H9 (cell line): ENCODE data around the gene GTF2E1. TPM values are rescaled to one million over a fixed set of nuclear protein-coding genes. Genes with fewer than 3 reads are reported as not detected.
A peak's percentile ranks its signal among the peaks of the same experiment; 100 is the strongest.

ENCODE experiments used
- DNase-seq: peaks from one replicate; pipeline ENCODE4 v3.0.0-alpha.2; 2017
- H2AFZ ChIP-seq: one replicate; pipeline ENCODE4 v1.6.1; 2013; ENCODE audit warnings: mild to moderate bottlenecking, low read length, control low read depth, moderate library complexity
- H2AK5ac ChIP-seq: 2 replicates; pipeline ENCODE4 v1.6.1; 2013; ENCODE audit warnings: low read length, control low read depth, mixed read lengths; ENCODE audit not compliant: insufficient read length
- H2BK120ac ChIP-seq: one replicate; pipeline ENCODE4 v1.6.1; 2013; ENCODE audit warnings: low read depth, mild to moderate bottlenecking, low read length, control low read depth, inconsistent platforms; ENCODE audit not compliant: poor library complexity, severe bottlenecking
- H2BK12ac ChIP-seq: 2 replicates; pipeline ENCODE4 v1.6.1; 2013; ENCODE audit warnings: low read length, control low read depth, mixed read lengths, low read depth; ENCODE audit not compliant: insufficient read length
- H2BK15ac ChIP-seq: 2 replicates; pipeline ENCODE4 v1.6.1; 2013; ENCODE audit warnings: low read depth, low read length, control low read depth
- H2BK20ac ChIP-seq: one replicate; pipeline ENCODE4 v1.6.1; 2013; ENCODE audit warnings: low read depth, mild to moderate bottlenecking, low read length, control low read depth, inconsistent platforms; ENCODE audit not compliant: poor library complexity, severe bottlenecking
- H2BK5ac ChIP-seq: 2 replicates; pipeline ENCODE4 v1.6.1; 2013; ENCODE audit warnings: low read length, control low read depth, mixed read lengths; ENCODE audit not compliant: insufficient read length
- H3K14ac ChIP-seq: 2 replicates; pipeline ENCODE4 v1.6.1; 2013; ENCODE audit warnings: low read length, control low read depth; ENCODE audit not compliant: insufficient read depth
- H3K18ac ChIP-seq: 2 replicates; pipeline ENCODE4 v1.6.1; 2013; ENCODE audit warnings: low read depth, mild to moderate bottlenecking, mixed read lengths, low read length, control low read depth; ENCODE audit not compliant: insufficient read length
- H3K23ac ChIP-seq: 2 replicates; pipeline ENCODE4 v1.6.1; 2013; ENCODE audit warnings: low read length, control low read depth, mixed read lengths, low read depth; ENCODE audit not compliant: insufficient read length
- H3K23me2 ChIP-seq: 2 replicates; pipeline ENCODE4 v1.6.1; 2013; ENCODE audit warnings: low read depth, mild to moderate bottlenecking, mixed read lengths, low read length, control low read depth; ENCODE audit not compliant: insufficient read length, poor library complexity, severe bottlenecking
- H3K27ac ChIP-seq: 2 replicates; pipeline ENCODE4 v1.5.1; 2013; ENCODE audit warnings: low read length, control low read depth, mixed read lengths, low read depth; ENCODE audit not compliant: insufficient read length
- H3K27me3 ChIP-seq: 2 replicates; pipeline ENCODE4 v1.6.1; 2013; ENCODE audit warnings: low read length, control low read depth, inconsistent platforms; ENCODE audit not compliant: insufficient read depth
- H3K4ac ChIP-seq: 2 replicates; pipeline ENCODE4 v1.6.1; 2013; ENCODE audit warnings: low read depth, mild to moderate bottlenecking, control low read depth, inconsistent platforms, low read length, moderate library complexity
- H3K4me1 ChIP-seq: 2 replicates; pipeline ENCODE4 v1.6.1; 2013; ENCODE audit warnings: low read length, control low read depth, inconsistent platforms; ENCODE audit not compliant: insufficient read depth
- H3K4me2 ChIP-seq: 2 replicates; pipeline ENCODE4 v1.6.1; 2013; ENCODE audit warnings: low read length, control low read depth, mixed read lengths; ENCODE audit not compliant: insufficient read length, insufficient read depth
- H3K56ac ChIP-seq: 2 replicates; pipeline ENCODE4 v1.6.1; 2013; ENCODE audit warnings: low read depth, mild to moderate bottlenecking, mixed read lengths, low read length, control low read depth; ENCODE audit not compliant: insufficient read length
- H3K79me1 ChIP-seq: 2 replicates; pipeline ENCODE4 v1.6.1; 2013; ENCODE audit warnings: low read depth, mild to moderate bottlenecking, moderate library complexity, low read length, control low read depth, inconsistent platforms; ENCODE audit not compliant: insufficient read depth, poor library complexity, severe bottlenecking
- H3K79me2 ChIP-seq: 2 replicates; pipeline ENCODE4 v1.6.1; 2013; ENCODE audit warnings: low read length, control low read depth, inconsistent platforms; ENCODE audit not compliant: insufficient read depth
- H3K9ac ChIP-seq: 2 replicates; pipeline ENCODE4 v1.6.1; 2013; ENCODE audit warnings: low read length, control low read depth, mixed read lengths; ENCODE audit not compliant: insufficient read length; ENCODE audit errors: extremely low read depth
- H3K9me3 ChIP-seq: one replicate; pipeline ENCODE4 v1.6.1; 2013; ENCODE audit warnings: low read depth, low read length, inconsistent platforms; ENCODE audit not compliant: control insufficient read depth
- H3T11ph ChIP-seq: one replicate; pipeline ENCODE4 v1.6.1; 2013; ENCODE audit warnings: mild to moderate bottlenecking, low read length, control low read depth, inconsistent platforms
- H4K20me1 ChIP-seq: one replicate; pipeline ENCODE4 v1.6.1; 2013; ENCODE audit not compliant: control insufficient read depth, insufficient read length, insufficient read depth
- H4K5ac ChIP-seq: 2 replicates; pipeline ENCODE4 v1.6.1; 2013; ENCODE audit warnings: low read depth, mild to moderate bottlenecking, mixed read lengths, low read length, control low read depth; ENCODE audit not compliant: insufficient read length
- H4K8ac ChIP-seq: replicated peaks from 2 replicates; pipeline ENCODE4 v1.6.1; 2013; ENCODE audit warnings: low read length, control low read depth, mixed read lengths, low read depth; ENCODE audit not compliant: insufficient read length
- H4K91ac ChIP-seq: 2 replicates; pipeline ENCODE4 v1.6.1; 2013; ENCODE audit warnings: low read depth, mild to moderate bottlenecking, moderate library complexity, mixed read lengths, low read length, control low read depth; ENCODE audit not compliant: insufficient read length
- H3K27ac Mint-ChIP-seq, 3 experiments: 2 replicates in 2 of 3; 3 replicates in 1 of 3; pipeline ENCODE4 v1.8.0; 2020 to 2021; ENCODE audit warnings: mixed read lengths in 3 of 3, mild to moderate bottlenecking in 1 of 3, moderate library complexity in 1 of 3
- H3K27me3 Mint-ChIP-seq: 2 replicates; pipeline ENCODE4 v1.8.0; 2021; ENCODE audit warnings: low read depth, mild to moderate bottlenecking, moderate library complexity, mixed read lengths
- H3K36me3 Mint-ChIP-seq, 3 experiments: 2 replicates in 2 of 3; 3 replicates in 1 of 3; pipeline ENCODE4 v1.8.0; 2020 to 2021; ENCODE audit warnings: low read depth in 3 of 3, mixed read lengths in 3 of 3; ENCODE audit not compliant: insufficient read depth in 1 of 3
- H3K4me1 Mint-ChIP-seq, 2 experiments: 2 replicates each; pipeline ENCODE4 v1.8.0; 2020; ENCODE audit warnings: mixed read lengths in 2 of 2
- H3K4me3 Mint-ChIP-seq, 2 experiments: 2 replicates in 1 of 2; 3 replicates in 1 of 2; pipeline ENCODE4 v1.8.0; 2020 to 2021; ENCODE audit warnings: mild to moderate bottlenecking in 2 of 2, mixed read lengths in 2 of 2, moderate library complexity in 1 of 2
- H3K9me3 Mint-ChIP-seq, 2 experiments: 2 replicates in 1 of 2; 3 replicates in 1 of 2; pipeline ENCODE4 v1.8.0; 2020; ENCODE audit warnings: mild to moderate bottlenecking in 2 of 2, mixed read lengths in 2 of 2, moderate library complexity in 1 of 2
- WGBS: extraction: QIAGEN DNeasy Blood & Tissue Kit; methylation state at CpG from one replicate; pipeline ENCODE4 v1.1.7; 2013; ENCODE audit warnings: missing lambda C conversion rate, low lambda C conversion rate, mixed read lengths; ENCODE audit not compliant: insufficient read length; ENCODE audit errors: extremely low coverage; 5-methylcytosine and 5-hydroxymethylcytosine counted together
- total RNA-seq: library from RNA; stranded (reverse); gene quantifications from 2 replicates; pipeline ENCODE4 v1.2.1, GENCODE V29; 2021
- TF ChIP-seq, protein P1 (sequence below): fragments of 200-600 bp; sonication (generic); conservative IDR thresholded peaks from 3 replicates; pipeline ENCODE4 v1.8.0; 2021; ENCODE audit warnings: antibody characterized with exemption, mild to moderate bottlenecking

GTF2E1 gene
- total RNA-seq, 1 experiment from 2014 or later = 88.8 TPM

DNA sequence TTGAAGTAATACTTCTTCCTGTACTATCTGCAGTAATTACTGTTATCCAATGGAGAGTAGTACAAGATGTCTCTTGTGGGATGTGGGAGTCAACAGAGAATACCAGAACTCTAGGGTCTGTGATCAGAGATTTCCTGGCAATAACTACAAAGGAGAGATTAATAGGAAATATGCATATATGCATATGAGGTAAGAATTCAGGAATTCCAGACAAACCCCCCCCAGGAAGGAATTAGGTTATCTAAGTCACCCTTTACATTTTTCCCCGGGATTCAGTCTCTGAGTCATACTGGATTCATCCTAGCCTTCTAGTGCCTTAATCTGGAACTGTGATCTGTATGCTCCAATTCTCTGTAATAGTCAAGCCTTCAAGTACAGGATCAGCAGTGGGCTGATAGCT lies 49.4 kb downstream of the GTF2E1 start:
- H2BK12ac ChIP-seq = no peak overlapping the region
- no peak overlapping the region for H3T11ph ChIP-seq
- no peak overlapping the region for H3K27ac ChIP-seq
- no peak overlapping the region for H3K4me2 ChIP-seq
- H2BK15ac ChIP-seq = no peak overlapping the region
- H4K8ac ChIP-seq = no peak overlapping the region
- Mint-ChIP-seq H3K27me3 (no peaks in the 10 kb centered on the region), H3K27ac (peak overlapping the region in 1 of 3 experiments; percentile 32; a peak in 1 of 7 replicates), H3K9me3 (no peaks in the 10 kb centered on the region), H3K4me3 (no peak overlapping the region), H3K36me3 (peaks cover 0 to 2% (median 0%) of the 10 kb centered on the region in 3 experiments; a peak in 2 of 7 replicates), H3K4me1 (peaks cover 39 to 55% of the 10 kb centered on the region in 2 experiments)
- no peak overlapping the region for H4K5ac ChIP-seq
- H3K23ac ChIP-seq = no peak overlapping the region
- H2BK5ac ChIP-seq = no peak overlapping the region
- no peaks in the 10 kb centered on the region for H3K79me2 ChIP-seq
- H4K91ac ChIP-seq = no peak overlapping the region
- H2AK5ac ChIP-seq = no peak overlapping the region
- H2AFZ ChIP-seq = no peak overlapping the region
- no peak overlapping the region for H3K9ac ChIP-seq
- no peaks in the 10 kb centered on the region for H3K27me3 ChIP-seq
- no peak overlapping the region for H2BK20ac ChIP-seq
- no peaks in the 10 kb centered on the region for H4K20me1 ChIP-seq
- no peak overlapping the region for H2BK120ac ChIP-seq
- no CpG with 5 or more reads among the region's 1 CpG for WGBS
- H3K79me1 ChIP-seq = no peaks in the 10 kb centered on the region
- no peaks in the 10 kb centered on the region for H3K23me2 ChIP-seq
- H3K18ac ChIP-seq = no peak overlapping the region
- DNase-seq = no peak
- peaks cover 3% of the 10 kb centered on the region for H3K4me1 ChIP-seq
- TF ChIP-seq, protein P1, sequence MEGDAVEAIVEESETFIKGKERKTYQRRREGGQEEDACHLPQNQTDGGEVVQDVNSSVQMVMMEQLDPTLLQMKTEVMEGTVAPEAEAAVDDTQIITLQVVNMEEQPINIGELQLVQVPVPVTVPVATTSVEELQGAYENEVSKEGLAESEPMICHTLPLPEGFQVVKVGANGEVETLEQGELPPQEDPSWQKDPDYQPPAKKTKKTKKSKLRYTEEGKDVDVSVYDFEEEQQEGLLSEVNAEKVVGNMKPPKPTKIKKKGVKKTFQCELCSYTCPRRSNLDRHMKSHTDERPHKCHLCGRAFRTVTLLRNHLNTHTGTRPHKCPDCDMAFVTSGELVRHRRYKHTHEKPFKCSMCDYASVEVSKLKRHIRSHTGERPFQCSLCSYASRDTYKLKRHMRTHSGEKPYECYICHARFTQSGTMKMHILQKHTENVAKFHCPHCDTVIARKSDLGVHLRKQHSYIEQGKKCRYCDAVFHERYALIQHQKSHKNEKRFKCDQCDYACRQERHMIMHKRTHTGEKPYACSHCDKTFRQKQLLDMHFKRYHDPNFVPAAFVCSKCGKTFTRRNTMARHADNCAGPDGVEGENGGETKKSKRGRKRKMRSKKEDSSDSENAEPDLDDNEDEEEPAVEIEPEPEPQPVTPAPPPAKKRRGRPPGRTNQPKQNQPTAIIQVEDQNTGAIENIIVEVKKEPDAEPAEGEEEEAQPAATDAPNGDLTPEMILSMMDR = no peak
- no peak overlapping the region for H3K56ac ChIP-seq
- no peak overlapping the region for H3K14ac ChIP-seq
- no peaks in the 10 kb centered on the region for H3K9me3 ChIP-seq
- no peak overlapping the region for H3K4ac ChIP-seq
